Fibroblast of lung (primary cell): Measurements from ENCODE around the gene CD83.

Source experiments
- EZH2 ChIP-seq: IDR thresholded peaks from 2 replicates; pipeline ENCODE4 v1.5.1; 2012; ENCODE audit warnings: low read length, control low read depth, mild to moderate bottlenecking; ENCODE audit errors: missing control alignments
- TF ChIP-seq, protein P1 (sequence below), 2 donors: IDR thresholded peaks in 1 of 2; conservative IDR thresholded peaks in 1 of 2; 1 replicate in 1 of 2; 2 replicates in 1 of 2; pipeline ENCODE4 v1.5.1; 2011 to 2012; ENCODE audit warnings: low read length in 2 of 2, control low read depth in 1 of 2, inconsistent platforms in 1 of 2, low read depth in 1 of 2, mild to moderate bottlenecking in 1 of 2

GRCh38 chr6:14148471-14148870, 30.9 kb downstream of the CD83 start:
- TF ChIP-seq, protein P1, sequence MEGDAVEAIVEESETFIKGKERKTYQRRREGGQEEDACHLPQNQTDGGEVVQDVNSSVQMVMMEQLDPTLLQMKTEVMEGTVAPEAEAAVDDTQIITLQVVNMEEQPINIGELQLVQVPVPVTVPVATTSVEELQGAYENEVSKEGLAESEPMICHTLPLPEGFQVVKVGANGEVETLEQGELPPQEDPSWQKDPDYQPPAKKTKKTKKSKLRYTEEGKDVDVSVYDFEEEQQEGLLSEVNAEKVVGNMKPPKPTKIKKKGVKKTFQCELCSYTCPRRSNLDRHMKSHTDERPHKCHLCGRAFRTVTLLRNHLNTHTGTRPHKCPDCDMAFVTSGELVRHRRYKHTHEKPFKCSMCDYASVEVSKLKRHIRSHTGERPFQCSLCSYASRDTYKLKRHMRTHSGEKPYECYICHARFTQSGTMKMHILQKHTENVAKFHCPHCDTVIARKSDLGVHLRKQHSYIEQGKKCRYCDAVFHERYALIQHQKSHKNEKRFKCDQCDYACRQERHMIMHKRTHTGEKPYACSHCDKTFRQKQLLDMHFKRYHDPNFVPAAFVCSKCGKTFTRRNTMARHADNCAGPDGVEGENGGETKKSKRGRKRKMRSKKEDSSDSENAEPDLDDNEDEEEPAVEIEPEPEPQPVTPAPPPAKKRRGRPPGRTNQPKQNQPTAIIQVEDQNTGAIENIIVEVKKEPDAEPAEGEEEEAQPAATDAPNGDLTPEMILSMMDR (conservative IDR thresholded peaks at IDR 0.05 in 1 of 2, IDR thresholded peaks at IDR 0.05 in 1 of 2; ENCODE audit: low read depth in 1 of 2, low read length in 2 of 2) = no peak
- no peak for TF ChIP-seq EZH2
